T47D (cell line): ENCODE data around the gene RANBP3L.
"Not testable (repeated sequence)": the region's sequence is repeated elsewhere in the genome, so short reads cannot be mapped to it uniquely, and the experiment has no call there.

Source experiments
- DNase-seq, 2 experiments: peaks; one replicate each; pipeline versions ENCODE4 v3.0.0 to v3.0.0-alpha.2; 2011 to 2012; ENCODE audit warnings: low read depth in 1 of 2, low spot score in 1 of 2
- JUND ChIP-seq: IDR thresholded peaks from 2 replicates; pipeline ENCODE4 v1.6.1; 2012; ENCODE audit warnings: low read depth
- in situ Hi-C: cut with HindIII; loops from 2 replicates; pipeline ENCODE4 v1.10.0; 2016; ENCODE audit warnings: low sequenced_read_pairs, low pct_unique_long_range_greater_than_20kb

The RANBP3L gene

GRCh38 chr5:36305571-36306326 is 4.0 kb upstream of the RANBP3L start:
- peak in 1 of 2 experiments; percentile 67 for DNase-seq
- no peak for TF ChIP-seq JUND
- in situ Hi-C loops: no loop called here

GRCh38 chr5:36304095-36304805 is 2.5 kb upstream of the RANBP3L start:
- DNase-seq: no peak
- TF ChIP-seq JUND: no peak
- in situ Hi-C loops: no loop called here

- in situ Hi-C loops: no loop called here
These were observed 668 bp downstream of the RANBP3L start for GRCh38 chr5:36300927-36301540.

GRCh38 chr5:36300191-36300926 is 1.3 kb downstream of the RANBP3L start:
- no peak for DNase-seq
- no peak for TF ChIP-seq JUND
- in situ Hi-C loops: no loop called here

More at GRCh38 chr5:36300927-36301540, 668 bp downstream of the RANBP3L start:
- TF ChIP-seq JUND: no peak
- DNase-seq: peak in 1 of 2 experiments; percentile 39

GRCh38 chr5:36298552-36298951 is 3.1 kb downstream of the RANBP3L start:
- TF ChIP-seq JUND: no peak
- no peak for DNase-seq
- in situ Hi-C loops: no loop called here

- TF ChIP-seq JUND: no peak
- no peak for DNase-seq
- in situ Hi-C loops: no loop called here
These were observed 4.0 kb downstream of the RANBP3L start for GRCh38 chr5:36297653-36298052.

GRCh38 chr5:36285837-36286615 is 15.7 kb downstream of the RANBP3L start:
- in situ Hi-C loops: no loop called here
- TF ChIP-seq JUND: no peak
- DNase-seq: peak in 1 of 2 experiments; percentile 86

GRCh38 chr5:36283775-36284174 is 17.9 kb downstream of the RANBP3L start:
- DNase-seq, in situ Hi-C loops: not testable (repeated sequence)

GRCh38 chr5:36281626-36282025 is 20.1 kb downstream of the RANBP3L start:
- no peak for TF ChIP-seq JUND
- peak in 1 of 2 experiments; percentile 60 for DNase-seq
- in situ Hi-C loops: no loop called here

- DNase-seq: no peak
- in situ Hi-C loops: no loop called here
- TF ChIP-seq JUND: no peak
These were observed 22.5 kb downstream of the RANBP3L start for GRCh38 chr5:36279054-36279698.

- in situ Hi-C loops: no loop called here
- TF ChIP-seq JUND: no peak
- no peak for DNase-seq
These were observed 24.1 kb downstream of the RANBP3L start for GRCh38 chr5:36277521-36278176.
